HepG2 (cell line): ENCODE results near the gene CMAS. TPM values are rescaled to one million over a fixed set of nuclear protein-coding genes. Genes with fewer than 3 reads are reported as not detected.
A peak's percentile ranks its signal among the peaks of the same experiment; 100 is the strongest.

ENCODE experiments used
- ELF1 ChIP-seq: sonication (generic); formaldehyde crosslinking; IDR thresholded peaks from 2 replicates; pipeline ENCODE4 v1.4.0; 2020; ENCODE audit warnings: missing genetic modification reagents
- FLYWCH1 ChIP-seq: sonication (generic); formaldehyde crosslinking; IDR thresholded peaks from 2 replicates; pipeline ENCODE4 v1.8.1; 2023; ENCODE audit warnings: mild to moderate bottlenecking, missing genetic modification reagents
- FOXA1 ChIP-seq, 2 experiments: fragments of 450-650 bp in 1 of 2; sonication (generic) in 1 of 2; formaldehyde crosslinking in 1 of 2; IDR thresholded peaks; 2 replicates each; pipeline versions ENCODE4 v1.4.0 to v1.6.1; 2016 to 2020; ENCODE audit warnings: missing genetic modification reagents in 1 of 2
- FOXO1 ChIP-seq: sonication (generic); formaldehyde crosslinking; IDR thresholded peaks from 2 replicates; pipeline ENCODE4 v1.4.0; 2020; ENCODE audit warnings: missing genetic modification reagents
- HNF4A ChIP-seq: sonication (generic); formaldehyde crosslinking; IDR thresholded peaks from 2 replicates; pipeline ENCODE4 v1.4.0; 2020; ENCODE audit warnings: missing genetic modification reagents
- SMC3 ChIP-seq: IDR thresholded peaks from 2 replicates; pipeline ENCODE4 v1.6.1; 2011; ENCODE audit warnings: low read length, improper control_type of control experiment
- SOX13 ChIP-seq, 3 experiments: fragments of 450-650 bp in 1 of 3; sonication (generic) in 1 of 3; formaldehyde crosslinking in 1 of 3; IDR thresholded peaks in 2 of 3; conservative IDR thresholded peaks in 1 of 3; 2 replicates each; pipeline versions ENCODE4 v1.5.0 to v1.6.1; 2016 to 2020; ENCODE audit warnings: antibody characterized with exemption in 1 of 3, mild to moderate bottlenecking in 1 of 3, missing compliant biosample characterization in 1 of 3, missing genetic modification reagents in 1 of 3, moderate library complexity in 1 of 3
- SSRP1 ChIP-seq: IDR thresholded peaks from 2 replicates; pipeline ENCODE4 v1.6.1; 2016; ENCODE audit warnings: control low read depth
- ZNF10 ChIP-seq: sonication (generic); formaldehyde crosslinking; IDR thresholded peaks from 2 replicates; pipeline ENCODE4 v1.4.0; 2020; ENCODE audit warnings: mild to moderate bottlenecking, low read depth, missing genetic modification reagents, borderline replicate concordance
- ZNF205 ChIP-seq: IDR thresholded peaks from 2 replicates; pipeline ENCODE4 v1.6.1; 2018; ENCODE audit warnings: missing biosample characterization, missing genetic modification reagents
- polyA plus RNA-seq, 8 experiments: library from polyadenylated mRNA; depleted of rRNA in 3 of 8; stranded (reverse) in 7 of 8; unstranded in 1 of 8; fragments of >200 nt; fragmentation: Illumina TruSeq in 4 of 8; extraction: Trizol in 4 of 8; gene quantifications; 2 replicates each; pipeline versions ENCODE4 v1.2.1 to v1.2.3, GENCODE V29; 2011 to 2016; ENCODE audit warnings: low read depth in 4 of 8, missing spikeins in 1 of 8, mixed read lengths in 1 of 8; ENCODE audit not compliant: insufficient read depth in 1 of 8
- total RNA-seq, 5 experiments: library from RNA; depleted of rRNA; stranded (reverse); fragments of >200 nt; fragmentation: Illumina TruSeq; extraction: Trizol; gene quantifications; 2 replicates each; pipeline ENCODE4 v1.2.3, GENCODE V29; 2016; ENCODE audit warnings: low read depth in 1 of 5
- TF ChIP-seq, protein P1 (sequence below): sonication (generic); formaldehyde crosslinking; IDR thresholded peaks from 2 replicates; pipeline ENCODE4 v1.5.0; 2020; ENCODE audit warnings: missing genetic modification reagents
- TF ChIP-seq, protein P2 (sequence below): sonication (generic); formaldehyde crosslinking; IDR thresholded peaks from 2 replicates; pipeline ENCODE4 v1.4.0; 2020; ENCODE audit warnings: missing genetic modification reagents, borderline replicate concordance
- TF ChIP-seq, protein P3 (sequence below): sonication (generic); formaldehyde crosslinking; IDR thresholded peaks from 2 replicates; pipeline ENCODE4 v1.4.0; 2020; ENCODE audit warnings: missing genetic modification reagents

Gene CMAS
- total and polyA plus RNA-seq, 2 of the 13 experiments (the other 11 are each of a cell fraction or from before 2014, with no cell fraction given): 14.0 to 21.3 TPM

DNA sequence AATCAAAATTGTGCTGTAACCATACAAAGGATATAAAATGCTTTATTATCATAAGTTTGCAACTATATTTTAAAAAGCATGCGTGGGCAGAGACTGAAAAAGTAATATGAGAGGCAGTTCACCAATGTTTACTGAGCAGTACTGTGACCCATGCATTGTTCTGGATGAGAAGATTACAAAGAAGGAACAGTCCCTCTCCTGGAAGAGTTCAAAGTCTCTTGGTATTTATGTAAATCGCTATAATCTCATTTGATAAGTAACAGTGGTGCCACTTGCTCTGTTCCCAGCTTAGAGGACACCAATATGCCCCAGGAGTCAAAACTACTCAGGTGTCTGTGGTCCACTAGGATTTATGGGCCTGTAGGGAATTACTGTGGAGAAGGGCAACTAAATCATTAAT, 2.1 kb upstream of the CMAS start (continued):
- TF ChIP-seq, protein P1, sequence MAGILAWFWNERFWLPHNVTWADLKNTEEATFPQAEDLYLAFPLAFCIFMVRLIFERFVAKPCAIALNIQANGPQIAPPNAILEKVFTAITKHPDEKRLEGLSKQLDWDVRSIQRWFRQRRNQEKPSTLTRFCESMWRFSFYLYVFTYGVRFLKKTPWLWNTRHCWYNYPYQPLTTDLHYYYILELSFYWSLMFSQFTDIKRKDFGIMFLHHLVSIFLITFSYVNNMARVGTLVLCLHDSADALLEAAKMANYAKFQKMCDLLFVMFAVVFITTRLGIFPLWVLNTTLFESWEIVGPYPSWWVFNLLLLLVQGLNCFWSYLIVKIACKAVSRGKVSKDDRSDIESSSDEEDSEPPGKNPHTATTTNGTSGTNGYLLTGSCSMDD (CRISPR knock-in tag): no peak
- TF ChIP-seq ZNF205 (CRISPR knock-in tag) (no peak), HNF4A (peak; percentile 17; the same call in 1 of the 2 replicates), ELF1 (CRISPR knock-in tag) (no peak), FOXO1 (CRISPR knock-in tag) (no peak), SMC3 (no peak), SSRP1 (no peak), ZNF10 (no peak), FOXA1 (IDR thresholded peaks at IDR 0.05) (no peak), FOXA1 (CRISPR knock-in tag; IDR thresholded peaks at IDR 0.05) (peak; percentile 36; the same call in 1 of the 2 replicates), FLYWCH1 (no peak), SOX13 (IDR thresholded peaks at IDR 0.05) (no peak), SOX13 (CRISPR knock-in tag; conservative IDR thresholded peaks at IDR 0.05 in 1 of 2, IDR thresholded peaks at IDR 0.05 in 1 of 2) (peak in 1 of 2 experiments; percentile 83; a peak in 2 of 4 replicates)
- TF ChIP-seq, protein P2, sequence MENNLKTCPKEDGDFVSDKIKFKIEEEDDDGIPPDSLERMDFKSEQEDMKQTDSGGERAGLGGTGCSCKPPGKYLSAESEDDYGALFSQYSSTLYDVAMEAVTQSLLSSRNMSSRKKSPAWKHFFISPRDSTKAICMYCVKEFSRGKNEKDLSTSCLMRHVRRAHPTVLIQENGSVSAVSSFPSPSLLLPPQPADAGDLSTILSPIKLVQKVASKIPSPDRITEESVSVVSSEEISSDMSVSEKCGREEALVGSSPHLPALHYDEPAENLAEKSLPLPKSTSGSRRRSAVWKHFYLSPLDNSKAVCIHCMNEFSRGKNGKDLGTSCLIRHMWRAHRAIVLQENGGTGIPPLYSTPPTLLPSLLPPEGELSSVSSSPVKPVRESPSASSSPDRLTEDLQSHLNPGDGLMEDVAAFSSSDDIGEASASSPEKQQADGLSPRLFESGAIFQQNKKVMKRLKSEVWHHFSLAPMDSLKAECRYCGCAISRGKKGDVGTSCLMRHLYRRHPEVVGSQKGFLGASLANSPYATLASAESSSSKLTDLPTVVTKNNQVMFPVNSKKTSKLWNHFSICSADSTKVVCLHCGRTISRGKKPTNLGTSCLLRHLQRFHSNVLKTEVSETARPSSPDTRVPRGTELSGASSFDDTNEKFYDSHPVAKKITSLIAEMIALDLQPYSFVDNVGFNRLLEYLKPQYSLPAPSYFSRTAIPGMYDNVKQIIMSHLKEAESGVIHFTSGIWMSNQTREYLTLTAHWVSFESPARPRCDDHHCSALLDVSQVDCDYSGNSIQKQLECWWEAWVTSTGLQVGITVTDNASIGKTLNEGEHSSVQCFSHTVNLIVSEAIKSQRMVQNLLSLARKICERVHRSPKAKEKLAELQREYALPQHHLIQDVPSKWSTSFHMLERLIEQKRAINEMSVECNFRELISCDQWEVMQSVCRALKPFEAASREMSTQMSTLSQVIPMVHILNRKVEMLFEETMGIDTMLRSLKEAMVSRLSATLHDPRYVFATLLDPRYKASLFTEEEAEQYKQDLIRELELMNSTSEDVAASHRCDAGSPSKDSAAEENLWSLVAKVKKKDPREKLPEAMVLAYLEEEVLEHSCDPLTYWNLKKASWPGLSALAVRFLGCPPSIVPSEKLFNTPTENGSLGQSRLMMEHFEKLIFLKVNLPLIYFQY (CRISPR knock-in tag): no peak
- TF ChIP-seq, protein P3, sequence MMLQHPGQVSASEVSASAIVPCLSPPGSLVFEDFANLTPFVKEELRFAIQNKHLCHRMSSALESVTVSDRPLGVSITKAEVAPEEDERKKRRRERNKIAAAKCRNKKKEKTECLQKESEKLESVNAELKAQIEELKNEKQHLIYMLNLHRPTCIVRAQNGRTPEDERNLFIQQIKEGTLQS: no peak
